Glomerular visceral epithelial cell (primary cell): Measurements from ENCODE around the gene NMRK1.

Experiments
- DNase-seq: peaks from one replicate; pipeline ENCODE4 v3.0.0-alpha.2; 2016; ENCODE audit errors: extremely low spot score

Gene NMRK1

GRCh38 chr9:75061169-75061568 lies 26.8 kb downstream of the NMRK1 start:
- no peak for DNase-seq

GRCh38 chr9:75054368-75055001 lies 33.5 kb downstream of the NMRK1 start:
- DNase-seq, result no peak

GRCh38 chr9:75053869-75054268 lies 34.1 kb downstream of the NMRK1 start:
- DNase-seq, result no peak

GRCh38 chr9:75051285-75051684 lies 36.7 kb downstream of the NMRK1 start:
- no peak for DNase-seq

- DNase-seq, result no peak
Measured at GRCh38 chr9:75047506-75047905, 40.4 kb downstream of the NMRK1 start.

GRCh38 chr9:75046725-75047345 lies 41.1 kb downstream of the NMRK1 start:
- no peak for DNase-seq

GRCh38 chr9:75041041-75041440 lies 46.9 kb downstream of the NMRK1 start:
- no peak for DNase-seq

- no peak for DNase-seq
Measured at GRCh38 chr9:75039801-75040200, 48.2 kb downstream of the NMRK1 start.

GRCh38 chr9:75039009-75039408 lies 48.9 kb downstream of the NMRK1 start:
- no peak for DNase-seq

- no peak for DNase-seq
Measured at GRCh38 chr9:75036793-75037192, 51.2 kb downstream of the NMRK1 start.

- DNase-seq, result peak; percentile 14
Measured at GRCh38 chr9:75033791-75034473, 54.0 kb downstream of the NMRK1 start.

GRCh38 chr9:75027187-75028107 lies 60.5 kb downstream of the NMRK1 start:
- DNase-seq, result peak; percentile 51

- DNase-seq, result no peak
Measured at GRCh38 chr9:75023846-75024245, 64.1 kb downstream of the NMRK1 start.

GRCh38 chr9:75019654-75020053 lies 68.3 kb downstream of the NMRK1 start:
- no peak for DNase-seq

GRCh38 chr9:75019022-75019421 lies 68.9 kb downstream of the NMRK1 start:
- DNase-seq, result no peak

GRCh38 chr9:75017378-75017777 lies 70.6 kb downstream of the NMRK1 start:
- no peak for DNase-seq

GRCh38 chr9:75013735-75014134 lies 74.2 kb downstream of the NMRK1 start:
- DNase-seq, result no peak
